Tongue (tissue), 2 donors: ENCODE results near the gene PPARD. TPM values are rescaled to one million over a fixed set of nuclear protein-coding genes. Genes with fewer than 3 reads are reported as not detected.

Source experiments
- DNase-seq: peaks from one replicate; pipeline ENCODE4 v3.0.0-alpha.2; 2015
- total RNA-seq: library from RNA; depleted of rRNA; stranded (reverse); fragments of >200 nt; gene quantifications from one replicate; pipeline ENCODE4 v1.2.3, GENCODE V29; 2014

PPARD gene
- total RNA-seq, 1 donor from 2014 or later: 10.6 TPM

DNA sequence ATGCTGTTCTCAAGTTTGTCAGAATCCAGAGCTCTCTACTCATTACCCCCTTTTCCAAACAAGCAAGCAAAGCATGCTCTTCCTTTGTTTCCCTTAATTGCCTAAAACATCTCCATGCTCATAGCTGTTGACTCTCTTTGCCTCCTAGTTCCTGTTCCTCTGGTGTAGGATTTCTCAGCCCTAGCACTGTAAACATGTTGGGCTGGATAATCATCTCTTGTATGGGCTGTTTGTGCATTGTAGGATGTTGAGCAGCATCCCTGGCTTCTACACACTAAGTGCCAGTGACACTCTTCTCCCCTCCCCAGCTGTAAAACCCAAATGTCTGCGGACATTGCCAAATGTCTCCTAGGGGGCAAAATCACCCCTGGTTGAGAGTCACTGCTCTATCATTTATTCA lies 14.0 kb downstream of the PPARD start:
- DNase-seq: no peak

GRCh38 chr6:35357677-35358076 lies 15.3 kb downstream of the PPARD start:
- no peak for DNase-seq

- DNase-seq: peak; percentile 46
Measured at GRCh38 chr6:35358086-35358485, 15.7 kb downstream of the PPARD start.

DNA sequence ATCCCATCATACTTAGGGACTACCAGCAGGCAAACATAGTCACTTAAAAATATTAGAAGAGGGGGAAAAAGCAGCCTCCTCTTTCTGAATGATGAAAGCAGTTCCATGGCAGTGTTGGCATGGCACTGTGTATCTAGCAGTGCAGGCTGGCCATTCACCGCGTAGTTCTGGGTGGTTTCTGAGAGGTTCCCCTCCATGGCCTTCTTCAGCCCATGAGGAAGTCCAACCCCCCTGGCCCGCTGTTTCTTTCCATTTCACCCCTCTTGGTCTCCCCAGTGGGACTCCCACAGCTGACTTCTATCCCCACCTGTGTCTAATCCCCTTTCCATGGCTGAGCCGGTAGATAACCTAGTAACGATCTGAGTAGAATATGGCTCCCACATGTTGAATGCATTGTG lies 17.0 kb downstream of the PPARD start:
- no peak for DNase-seq

- DNase-seq: peak; percentile 47
Measured at GRCh38 chr6:35359744-35360348, 17.5 kb downstream of the PPARD start.

- DNase-seq: peak; percentile 81
Measured at GRCh38 chr6:35360349-35361138, 18.2 kb downstream of the PPARD start.

- no peak for DNase-seq
Measured at GRCh38 chr6:35362200-35362599, 19.8 kb downstream of the PPARD start.

DNA sequence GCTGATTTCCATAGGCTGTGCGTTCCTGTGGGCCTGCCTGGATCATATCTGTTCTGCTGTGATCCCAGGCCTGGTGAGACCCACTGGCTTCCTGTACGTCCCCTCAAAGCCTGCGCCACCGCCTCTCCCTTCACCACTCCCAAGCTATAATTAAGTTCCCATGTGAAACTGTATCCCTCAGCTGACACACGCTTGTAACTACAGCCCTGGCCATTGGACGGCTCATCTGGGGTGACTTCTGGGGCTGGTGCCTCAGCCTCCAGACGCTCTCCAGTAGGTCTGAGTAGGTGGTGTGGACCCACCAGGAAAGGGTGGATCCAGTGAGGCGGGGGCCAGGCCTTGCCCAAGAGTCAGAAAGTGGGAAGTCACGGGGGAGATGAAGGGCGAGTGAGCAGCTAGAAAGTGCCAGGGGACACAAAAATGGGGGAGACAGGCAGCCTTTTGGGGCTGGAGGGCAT lies 21.0 kb downstream of the PPARD start:
- peak; percentile 85 for DNase-seq

- no peak for DNase-seq
Measured at GRCh38 chr6:35365594-35366203, 23.3 kb downstream of the PPARD start.

DNA sequence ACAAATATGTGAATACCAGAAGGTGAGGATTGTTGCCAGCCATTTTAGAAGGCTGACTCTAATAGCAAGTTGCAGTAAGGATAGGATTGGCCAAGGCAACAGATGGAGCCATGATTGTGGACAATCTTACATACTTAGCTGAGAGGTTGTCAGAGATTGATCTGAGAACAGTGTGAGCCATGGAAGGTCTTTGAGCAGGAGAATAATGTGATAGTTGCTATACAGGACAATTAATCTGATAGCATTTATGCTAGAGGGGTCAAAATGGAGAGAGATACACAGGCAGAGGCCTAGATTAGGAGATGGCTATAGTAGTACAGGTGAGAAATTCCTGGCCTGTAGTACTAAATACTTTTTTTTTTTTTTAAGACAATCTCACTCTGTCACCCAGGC lies 23.8 kb downstream of the PPARD start:
- DNase-seq: no peak

DNA sequence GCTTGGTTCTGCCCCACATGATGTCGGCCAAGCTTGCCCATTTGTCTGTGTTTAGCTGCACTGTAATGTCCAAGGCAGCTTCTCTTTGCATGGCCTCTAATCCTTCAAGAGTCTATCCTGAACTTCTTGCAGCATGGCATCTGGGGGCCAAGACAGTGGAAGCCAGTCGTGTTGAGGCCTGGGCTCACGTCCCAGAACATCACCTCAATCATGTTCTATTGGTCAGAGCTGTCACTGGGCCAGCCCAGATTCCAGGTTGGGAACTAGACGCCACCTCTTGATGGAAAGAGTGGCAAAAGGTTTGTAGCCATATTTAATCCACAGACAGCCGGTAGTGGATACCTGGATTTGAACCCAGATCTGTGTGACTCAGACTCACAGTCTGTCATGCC lies 25.3 kb downstream of the PPARD start:
- DNase-seq: no peak

GRCh38 chr6:35368038-35368887 lies 25.9 kb downstream of the PPARD start:
- DNase-seq: no peak

GRCh38 chr6:35370124-35370741 lies 27.9 kb downstream of the PPARD start:
- no peak for DNase-seq

GRCh38 chr6:35370785-35371493 lies 28.6 kb downstream of the PPARD start:
- no peak for DNase-seq

DNA sequence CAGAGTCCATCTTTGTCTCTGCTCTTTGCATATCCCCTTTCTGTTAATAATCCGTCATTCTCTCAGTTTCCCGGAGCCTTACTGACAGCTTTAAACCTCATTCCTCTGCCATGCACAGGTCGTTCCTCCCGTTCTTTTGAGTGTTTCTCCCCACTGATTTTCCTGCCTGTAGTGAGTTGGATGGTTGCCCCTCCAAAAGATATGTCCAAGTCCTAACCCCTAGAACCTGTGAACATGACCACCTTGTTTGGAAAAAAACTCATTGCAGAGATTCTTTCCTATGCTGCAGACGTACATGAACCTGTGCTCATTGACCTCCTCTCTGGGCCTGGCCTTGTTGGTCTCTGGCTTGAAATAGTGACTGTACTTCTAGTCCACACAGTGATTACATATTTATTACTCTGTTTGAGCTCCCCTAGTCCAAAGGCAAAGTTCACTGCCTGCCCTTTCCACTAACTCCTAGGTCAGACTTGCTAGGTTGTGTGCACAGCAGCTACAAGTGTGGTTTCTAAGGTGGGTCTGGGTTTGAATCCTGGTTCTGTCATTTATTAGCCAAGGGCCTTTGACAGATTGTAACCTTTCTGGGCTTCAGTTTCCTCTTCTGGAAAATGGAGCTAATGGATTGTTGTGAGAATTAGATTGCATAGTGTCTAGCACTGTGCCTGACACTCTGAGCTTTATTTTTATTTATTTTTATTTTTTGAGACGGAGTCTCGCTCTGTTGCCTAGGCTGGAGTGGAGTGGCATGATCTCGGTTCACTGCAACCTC lies 29.3 kb downstream of the PPARD start:
- DNase-seq: no peak

DNA sequence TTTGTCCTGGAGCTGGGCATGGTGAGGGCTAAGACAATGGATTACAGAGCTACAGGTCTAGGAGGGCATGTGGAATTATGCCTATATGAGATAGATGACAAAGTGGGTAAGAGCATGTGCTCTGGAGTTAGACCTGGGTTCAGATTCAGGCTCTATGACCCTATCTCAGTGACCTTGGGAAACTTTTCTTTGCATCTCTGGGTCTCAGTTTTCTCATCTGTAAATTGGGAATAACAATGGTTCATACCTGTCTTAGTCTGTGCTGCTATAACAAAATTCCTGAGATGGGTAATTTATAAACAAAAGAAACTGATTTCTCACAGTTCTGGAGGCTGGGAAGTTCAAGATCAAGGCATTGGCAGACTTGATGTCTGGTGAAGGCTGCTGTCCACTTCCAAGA lies 30.3 kb downstream of the PPARD start:
- no peak for DNase-seq

- no peak for DNase-seq
Measured at GRCh38 chr6:35376281-35376680, 33.9 kb downstream of the PPARD start.

DNA sequence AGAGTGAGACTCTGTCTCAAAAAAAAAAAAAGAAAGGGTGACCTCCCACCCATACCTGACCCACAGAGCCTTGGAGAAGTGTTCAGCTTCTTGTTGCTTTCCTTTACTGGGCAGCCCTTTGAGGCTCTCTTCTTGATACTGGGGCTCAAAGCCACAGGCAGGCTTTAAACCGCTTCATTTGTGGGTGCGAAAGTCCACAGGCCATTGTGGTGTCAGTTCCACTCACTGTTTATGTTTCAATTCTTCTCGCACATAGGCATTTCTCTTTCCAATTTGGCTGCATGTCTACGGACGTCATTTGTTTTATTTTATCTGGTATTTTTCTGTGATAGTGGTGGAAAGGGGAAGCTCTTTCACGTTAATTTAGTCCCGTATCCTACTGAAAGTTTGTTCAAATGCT lies 34.6 kb downstream of the PPARD start:
- no peak for DNase-seq

DNA sequence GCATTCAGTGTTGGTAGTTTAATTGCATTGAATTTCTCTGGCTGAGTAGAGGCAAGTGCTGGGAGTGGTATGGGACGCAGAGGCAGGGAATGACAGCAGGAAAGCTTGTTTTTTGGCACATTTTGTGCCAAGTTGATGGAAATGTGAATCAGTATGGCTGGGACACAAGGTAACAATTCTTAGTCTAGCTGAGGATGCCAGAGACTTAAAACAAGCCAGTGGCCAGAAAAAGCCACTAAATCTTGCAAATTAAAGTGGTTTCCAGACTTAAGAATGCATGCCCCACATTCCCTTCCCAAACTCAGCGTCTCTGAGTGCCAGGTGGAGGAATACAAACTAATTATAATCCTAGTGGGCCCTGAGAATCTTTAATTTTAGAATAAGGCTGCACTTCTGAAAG lies 35.9 kb downstream of the PPARD start:
- DNase-seq: no peak

DNA sequence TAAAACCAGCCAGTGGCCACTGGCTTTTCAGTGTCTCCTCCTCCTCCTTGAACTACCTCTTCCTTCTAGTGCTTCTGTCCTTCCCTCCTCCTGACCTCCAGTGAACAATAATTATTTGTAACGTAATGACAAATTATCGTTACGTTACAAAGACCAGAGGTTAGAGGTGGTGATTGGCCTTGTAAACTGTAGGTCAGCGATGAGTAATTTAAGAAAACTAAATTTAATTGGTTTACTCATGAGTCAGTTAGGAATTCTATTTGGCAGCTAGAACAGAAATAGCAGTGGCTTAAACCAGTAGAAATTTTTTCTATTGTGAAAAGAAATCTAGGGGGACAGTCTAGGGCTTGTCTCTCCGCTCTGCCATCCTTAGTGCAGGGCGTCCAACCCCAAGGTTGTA lies 38.8 kb downstream of the PPARD start:
- DNase-seq: no peak

DNA sequence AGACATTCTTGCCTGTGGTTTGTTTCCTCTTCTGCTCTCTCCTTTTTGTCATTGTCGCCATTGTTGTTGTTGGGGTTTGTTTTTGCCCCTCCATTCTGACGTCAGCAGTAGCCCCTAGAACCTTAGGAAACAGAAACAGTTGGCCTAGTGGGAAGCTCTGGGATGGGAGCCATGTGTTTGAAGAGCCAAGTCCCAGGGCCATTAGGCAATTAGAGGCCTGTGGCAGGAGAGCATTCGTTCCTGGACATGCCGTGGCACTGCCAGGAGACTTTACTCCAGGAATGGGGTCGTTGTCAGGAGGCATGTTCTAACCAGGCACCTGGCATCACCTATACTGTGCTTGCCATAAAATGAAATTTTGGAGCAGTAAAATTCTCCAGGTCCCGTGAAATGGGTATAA lies 39.7 kb downstream of the PPARD start:
- no peak for DNase-seq
